ENCODE measurements around the gene NETO1.

NETO1 gene, protein sequence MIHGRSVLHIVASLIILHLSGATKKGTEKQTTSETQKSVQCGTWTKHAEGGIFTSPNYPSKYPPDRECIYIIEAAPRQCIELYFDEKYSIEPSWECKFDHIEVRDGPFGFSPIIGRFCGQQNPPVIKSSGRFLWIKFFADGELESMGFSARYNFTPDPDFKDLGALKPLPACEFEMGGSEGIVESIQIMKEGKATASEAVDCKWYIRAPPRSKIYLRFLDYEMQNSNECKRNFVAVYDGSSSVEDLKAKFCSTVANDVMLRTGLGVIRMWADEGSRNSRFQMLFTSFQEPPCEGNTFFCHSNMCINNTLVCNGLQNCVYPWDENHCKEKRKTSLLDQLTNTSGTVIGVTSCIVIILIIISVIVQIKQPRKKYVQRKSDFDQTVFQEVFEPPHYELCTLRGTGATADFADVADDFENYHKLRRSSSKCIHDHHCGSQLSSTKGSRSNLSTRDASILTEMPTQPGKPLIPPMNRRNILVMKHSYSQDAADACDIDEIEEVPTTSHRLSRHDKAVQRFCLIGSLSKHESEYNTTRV

DNA sequence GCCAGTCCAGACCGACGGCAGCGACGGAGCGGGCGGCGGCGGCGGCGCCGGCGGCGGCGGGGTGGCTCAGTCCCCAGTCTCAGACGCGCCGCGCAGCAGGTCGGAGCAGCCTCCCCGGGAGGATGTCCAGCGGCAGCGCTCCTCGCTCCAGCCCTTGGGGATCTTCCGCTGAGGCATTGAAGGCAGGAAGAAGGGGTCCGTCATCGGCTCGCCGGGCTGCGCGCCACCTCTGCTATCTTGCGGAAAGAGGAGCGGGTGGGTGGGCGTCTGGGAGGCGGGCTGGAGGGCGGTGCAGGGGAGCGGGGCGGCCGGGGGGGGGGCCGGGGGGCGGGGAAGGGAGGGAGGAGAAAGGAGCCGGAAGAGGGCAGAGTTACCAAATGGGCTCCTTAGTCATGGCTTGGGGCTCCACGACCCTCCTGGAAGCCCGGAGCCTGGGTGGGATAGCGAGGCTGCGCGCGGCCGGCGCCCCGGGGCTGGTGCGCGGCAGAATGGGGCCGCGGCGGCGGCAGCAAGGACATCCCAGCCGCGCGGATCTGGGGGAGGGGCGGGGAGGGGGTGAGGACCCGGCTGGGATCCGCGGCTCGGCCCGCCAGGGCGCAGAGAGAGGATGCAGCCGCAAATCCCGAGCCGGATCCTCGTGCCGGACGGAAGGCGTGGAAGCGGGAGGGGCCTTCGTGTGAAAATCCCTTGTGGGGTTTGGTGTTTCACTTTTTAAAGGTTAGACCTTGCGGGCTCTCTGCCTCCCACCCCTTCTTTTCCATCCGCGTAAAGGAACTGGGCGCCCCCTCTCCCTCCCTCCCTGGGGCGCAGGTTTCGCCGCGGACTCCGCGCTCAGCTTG, at the start of gene NETO1:
Gene NETO1, minus strand, starts transcription at position 242 of the 839 bp plus-strand sequence. CDS start 696 bp downstream, outside the sequence.
- no peak for DNase-seq

DNA sequence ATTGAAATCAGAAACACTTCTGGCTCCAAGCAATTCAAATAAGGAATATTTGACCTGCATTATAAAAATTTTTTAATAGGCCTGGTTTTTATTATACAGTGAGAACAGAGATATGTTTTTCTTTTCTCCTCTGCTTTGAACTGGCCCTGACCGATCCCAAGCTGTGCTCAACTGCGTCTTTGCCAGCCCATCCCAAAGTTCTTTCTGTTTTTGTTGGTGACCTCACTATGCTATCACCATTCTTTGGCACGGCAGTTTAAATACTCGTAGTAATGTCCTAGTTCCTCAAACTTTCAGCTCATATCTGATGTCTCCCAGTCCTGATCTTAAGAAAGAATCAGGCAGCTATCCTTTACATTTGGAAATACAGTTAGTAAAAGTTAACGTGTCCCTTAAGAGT, 42.3 kb upstream of the NETO1 start:
- no peak for DNase-seq

DNA sequence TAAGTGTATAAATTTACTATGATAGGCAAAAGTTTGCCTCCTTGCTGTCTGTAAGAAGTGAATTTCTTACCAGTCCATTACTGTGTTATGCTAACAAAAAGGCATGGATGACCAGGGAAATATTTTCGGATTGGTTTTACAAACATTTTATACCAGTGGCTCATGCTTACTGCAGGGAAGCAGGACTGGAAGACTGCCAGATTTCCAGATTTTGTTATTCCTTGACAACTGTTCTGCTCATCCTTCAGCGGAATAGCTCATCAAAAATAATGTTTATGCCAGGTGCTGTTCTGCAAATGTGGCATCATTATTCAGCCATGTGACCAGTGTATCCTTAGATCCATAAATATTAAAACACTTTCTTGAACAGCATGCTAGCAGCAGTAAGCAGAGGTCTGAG, 40.4 kb upstream of the NETO1 start:
- no peak for DNase-seq

DNA sequence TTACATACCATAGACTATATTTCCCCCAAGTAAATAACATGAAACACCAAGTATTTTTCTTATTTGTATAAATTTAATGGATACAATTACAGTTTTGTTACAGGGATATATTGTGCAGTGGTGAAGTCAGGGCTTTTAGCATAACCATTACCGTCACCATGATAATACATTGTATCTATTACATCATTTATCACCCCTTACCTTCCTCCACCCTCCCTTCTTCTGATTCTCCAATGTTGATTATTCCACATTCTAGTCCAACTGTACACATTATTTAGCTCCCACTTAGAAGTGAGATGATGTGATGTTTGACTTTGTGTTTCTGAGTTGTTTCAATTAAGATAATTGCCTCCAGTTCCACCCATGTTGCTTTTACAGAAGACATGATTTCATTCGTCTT, 35.2 kb upstream of the NETO1 start:
- DNase-seq: no peak

DNA sequence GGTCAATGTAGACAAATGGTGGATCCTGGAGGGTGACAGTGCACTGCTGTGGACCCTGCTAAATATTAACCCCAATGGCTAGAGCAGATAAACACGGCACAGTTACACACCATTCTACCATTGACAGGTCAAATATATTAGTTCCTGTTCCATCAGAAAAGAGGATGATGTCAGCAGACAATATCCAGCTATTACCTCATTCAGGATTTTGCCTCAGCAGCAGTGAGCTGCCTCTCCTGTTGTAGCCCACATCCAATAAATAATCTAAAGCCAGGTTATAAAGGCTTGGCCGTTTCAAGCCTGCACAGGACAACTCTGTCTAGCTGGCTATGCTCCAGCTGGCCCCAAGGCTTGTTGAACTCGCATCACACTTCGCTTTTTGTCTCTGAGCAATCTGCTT, 31.6 kb upstream of the NETO1 start:
- no peak for DNase-seq

DNA sequence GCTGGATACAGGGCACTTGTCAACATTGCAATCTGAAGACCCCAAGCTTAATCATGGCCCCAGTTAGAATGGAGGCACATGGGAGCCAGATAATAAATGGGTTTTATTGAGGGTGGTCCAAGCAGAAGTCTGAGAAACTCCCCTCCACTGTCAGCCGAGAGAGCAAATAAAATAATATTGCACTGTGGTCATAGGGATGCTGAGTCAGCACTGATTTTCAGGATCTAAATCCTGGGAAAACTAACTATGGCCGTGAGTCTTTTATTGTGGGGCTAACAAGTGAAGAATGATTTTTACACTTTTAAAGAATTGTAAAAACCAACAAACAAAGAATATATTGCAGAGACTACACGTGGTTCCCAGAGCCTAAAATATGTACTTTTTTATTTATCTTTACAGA, 31.1 kb upstream of the NETO1 start:
- no peak for DNase-seq

DNA sequence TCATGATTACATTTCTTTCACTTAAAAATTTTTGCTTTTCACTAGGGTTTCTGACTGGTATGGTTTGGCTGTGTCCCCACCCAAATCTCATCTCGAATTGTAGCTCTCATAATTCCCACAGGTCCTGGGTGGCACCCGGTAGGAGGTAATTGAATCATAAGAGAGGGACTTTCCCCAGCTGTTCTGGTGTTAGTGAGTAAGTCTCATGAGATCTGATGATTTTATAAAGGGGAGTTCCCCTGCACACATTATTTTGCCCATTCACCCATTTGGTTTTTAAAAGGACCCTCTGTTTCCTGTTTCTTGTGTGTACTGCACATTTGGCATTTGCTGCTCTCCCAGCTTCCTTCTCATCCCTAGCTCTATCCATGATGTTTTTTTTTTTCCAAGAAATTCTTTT, 27.8 kb upstream of the NETO1 start:
- DNase-seq: no peak

DNA sequence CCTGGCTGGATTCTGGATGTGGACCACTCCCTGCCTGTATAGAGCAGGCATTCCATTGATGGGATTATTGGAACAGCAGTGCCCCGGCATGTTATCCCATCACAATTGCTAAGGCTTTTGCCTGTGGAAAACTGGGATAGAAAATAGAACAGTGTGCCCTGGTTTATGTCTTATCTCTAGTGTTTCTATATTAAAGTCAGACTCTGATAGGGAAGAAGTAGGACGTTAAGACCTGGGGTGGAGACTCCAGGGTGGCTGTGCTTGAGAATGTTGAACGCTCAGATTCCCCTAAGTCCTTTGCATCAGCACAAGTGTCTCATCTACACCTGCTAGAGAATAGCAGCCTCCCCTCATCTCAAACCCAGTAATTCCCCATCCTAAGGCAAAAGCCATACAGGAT, 10.8 kb upstream of the NETO1 start:
- DNase-seq: no peak

DNA sequence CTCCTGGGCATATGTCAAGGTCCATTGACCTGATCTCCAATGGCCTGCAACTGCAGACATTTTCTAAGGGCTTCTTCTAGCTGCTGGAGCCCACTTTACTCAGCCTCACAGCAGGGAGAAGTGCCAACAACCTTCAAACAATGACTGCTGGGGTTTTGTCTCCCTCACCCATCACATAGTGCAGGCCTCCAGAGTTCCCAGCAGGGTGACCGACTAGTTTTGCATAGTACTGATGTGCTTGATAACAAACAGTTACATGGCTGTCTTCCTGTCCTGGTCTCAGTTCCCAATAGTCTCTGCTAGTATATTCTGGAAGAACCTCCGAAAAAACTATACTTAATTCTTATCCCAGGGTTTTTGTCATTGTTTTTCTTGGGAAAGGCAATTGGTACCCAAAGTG, 10.4 kb upstream of the NETO1 start:
- DNase-seq: no peak

DNA sequence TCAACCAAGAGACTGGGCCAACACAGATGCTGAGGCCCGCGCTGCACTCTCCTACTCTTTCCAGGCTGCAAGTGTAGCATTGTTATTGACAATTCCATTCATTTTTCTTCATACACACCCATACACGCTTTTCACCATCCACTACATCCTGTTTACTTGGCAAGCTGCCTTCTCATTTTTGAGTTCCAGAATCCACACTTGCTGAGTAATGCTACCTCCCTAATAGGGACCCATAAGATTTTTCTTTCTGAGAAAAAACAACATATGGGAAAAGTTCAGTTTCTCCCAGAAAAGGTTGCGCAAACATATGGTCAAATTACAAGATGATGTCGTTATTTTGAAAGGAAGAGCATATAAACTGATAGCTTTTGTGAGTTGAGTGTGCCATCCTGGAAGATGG, 3.3 kb upstream of the NETO1 start:
- no peak for DNase-seq

DNA sequence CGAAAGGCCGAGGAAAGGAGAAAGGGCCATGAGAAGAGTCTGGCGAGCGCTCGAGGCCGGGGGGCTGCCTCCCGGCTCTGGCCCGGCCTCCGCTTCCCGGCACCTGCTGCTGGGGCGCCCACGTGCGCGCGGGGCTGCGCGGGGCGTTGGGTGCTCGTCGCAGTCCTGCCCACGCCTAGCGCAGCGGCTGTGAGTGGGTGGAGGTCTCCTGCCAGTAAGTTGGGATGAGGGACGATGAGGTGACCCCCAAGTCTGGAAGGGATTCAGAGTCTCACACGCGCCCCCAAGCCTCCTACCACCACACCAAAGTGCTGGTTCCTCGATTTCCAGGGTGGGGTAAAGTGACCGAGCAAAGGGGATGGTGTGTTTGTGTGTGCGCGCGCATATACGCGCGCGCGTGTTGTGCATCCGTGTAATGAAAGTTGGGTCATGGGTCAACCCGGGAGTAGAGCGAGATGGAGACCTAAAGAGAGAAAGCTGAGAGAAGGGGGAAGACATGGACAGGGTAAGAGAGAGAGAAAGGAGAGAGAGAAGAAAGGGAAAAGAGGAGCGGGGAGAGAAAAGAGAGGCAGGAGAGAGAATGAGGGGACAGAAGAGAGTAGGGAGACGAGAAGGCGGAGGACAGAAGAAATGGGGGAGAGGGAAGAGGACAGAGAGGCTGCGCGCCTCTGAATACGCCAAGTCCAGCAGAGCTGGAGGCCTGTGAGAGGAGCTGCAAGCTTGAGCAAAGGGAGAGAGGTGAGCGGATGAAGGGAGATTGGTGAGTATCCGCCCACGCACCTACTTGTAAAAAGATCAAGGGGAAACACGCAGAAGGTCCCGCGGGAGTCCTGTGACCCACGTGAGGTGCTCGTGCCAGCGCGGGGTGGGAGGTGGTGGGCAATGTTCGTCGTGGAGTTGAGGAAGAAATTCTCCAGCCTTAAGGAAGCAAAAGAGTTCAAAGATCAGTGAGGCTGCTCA, 1.7 kb upstream of the NETO1 start:
- no peak for DNase-seq

DNA sequence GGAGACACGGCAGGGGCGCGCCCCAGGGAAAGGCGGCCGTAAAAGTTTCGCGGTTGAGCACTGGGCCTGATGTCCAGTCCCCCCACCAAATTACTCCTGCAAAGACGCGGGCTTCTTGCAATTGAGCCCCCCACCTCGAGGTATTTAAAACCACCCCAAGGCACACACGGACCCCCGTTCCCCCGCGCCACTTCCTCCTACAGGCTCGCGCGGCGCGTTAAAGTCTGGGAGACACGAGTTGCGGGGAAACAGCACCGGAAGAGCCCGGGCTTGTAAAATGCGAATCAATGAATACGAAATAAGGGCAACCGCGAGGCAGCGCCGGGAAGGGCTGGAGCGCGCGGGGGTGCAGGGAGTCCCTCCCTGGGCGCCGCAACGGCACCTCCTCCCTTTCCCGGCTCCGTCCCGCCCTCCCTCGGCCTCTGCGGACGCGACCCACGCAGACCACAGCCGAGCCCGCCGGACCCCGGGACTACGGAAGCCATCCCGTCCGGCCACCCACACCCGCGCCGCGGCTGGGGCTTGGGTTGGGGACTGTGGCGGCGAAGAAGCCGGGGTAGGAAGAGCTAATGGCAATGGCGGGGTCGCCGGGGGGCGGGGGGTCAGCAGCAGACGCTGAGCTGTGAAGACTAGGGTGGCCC, 918 bp upstream of the NETO1 start:
- no peak for DNase-seq

DNA sequence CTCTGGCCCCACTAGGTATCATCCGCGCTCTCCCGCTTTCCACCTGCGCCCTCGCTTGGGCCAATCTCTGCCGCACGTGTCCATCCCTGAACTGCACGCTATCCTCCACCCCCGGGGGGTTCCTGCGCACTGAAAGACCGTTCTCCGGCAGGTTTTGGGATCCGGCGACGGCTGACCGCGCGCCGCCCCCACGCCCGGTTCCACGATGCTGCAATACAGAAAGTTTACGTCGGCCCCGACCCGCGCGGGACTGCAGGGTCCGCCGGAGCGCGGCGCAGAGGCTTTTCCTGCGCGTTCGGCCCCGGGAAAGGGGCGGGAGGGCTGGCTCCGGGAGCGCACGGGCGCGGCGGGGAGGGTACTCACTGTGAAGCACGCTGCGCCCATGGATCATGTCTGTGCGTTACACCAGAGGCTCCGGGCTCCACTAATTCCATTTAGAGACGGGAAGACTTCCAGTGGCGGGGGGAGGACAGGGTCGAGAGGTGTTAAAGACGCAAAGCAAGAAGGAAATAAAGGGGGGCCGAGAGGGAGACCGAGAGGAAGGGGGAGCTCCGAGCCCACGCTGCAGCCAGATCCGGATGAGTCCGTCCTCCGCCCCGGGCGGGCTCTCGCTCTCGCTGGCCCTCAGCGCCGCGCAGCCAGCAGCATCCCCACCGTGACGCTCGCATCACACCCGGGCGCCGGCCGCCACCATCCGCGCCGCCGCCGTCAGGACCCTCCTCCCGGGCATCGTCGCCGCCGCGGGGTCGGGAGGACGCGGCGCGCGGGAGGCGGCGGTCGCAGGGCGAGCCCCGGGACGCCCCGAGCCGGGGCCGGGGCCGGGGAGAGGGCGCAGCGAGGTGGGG, 664 bp downstream of the NETO1 start:
- DNase-seq: no peak

DNA sequence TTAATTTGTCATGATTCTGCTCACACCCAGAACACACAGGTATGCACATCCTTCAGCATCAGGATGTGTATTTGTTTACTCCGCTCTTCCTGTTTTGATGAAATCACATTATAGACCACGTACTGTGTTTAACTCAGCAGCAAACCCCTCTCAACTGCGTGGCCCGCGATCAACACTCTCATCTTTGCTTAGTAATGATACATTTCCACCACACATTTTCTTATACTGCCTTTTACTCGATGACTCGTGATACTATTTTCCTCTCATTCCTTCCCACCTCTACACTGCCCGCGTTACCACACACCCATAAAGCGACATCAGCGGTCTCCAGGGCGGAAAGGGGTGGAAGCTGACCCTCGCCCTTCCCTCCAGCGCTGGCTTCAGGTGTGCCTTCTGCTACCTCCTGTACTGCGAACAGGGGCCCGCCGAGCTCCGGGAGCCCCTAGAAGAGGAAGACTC, 1.3 kb downstream of the NETO1 start:
- DNase-seq: no peak

DNA sequence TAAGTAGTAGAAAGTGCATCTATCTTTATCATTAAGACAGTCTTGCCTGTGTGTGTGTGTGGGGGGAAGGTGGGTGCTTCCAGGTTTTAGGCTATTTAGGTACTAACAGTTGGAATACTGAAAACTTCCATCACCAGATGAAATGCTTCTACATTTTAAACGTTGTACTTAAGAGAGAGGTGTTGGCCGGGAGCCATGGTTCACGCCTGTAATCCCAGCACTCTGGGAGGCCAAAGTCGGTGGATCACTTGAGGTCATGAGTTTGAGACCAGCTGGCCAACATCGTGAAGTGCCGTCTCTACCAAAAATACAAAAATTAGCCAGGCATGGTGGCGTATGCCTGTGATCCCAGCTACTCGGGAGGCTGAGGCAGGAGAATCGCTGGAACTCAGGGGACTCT, 4.0 kb downstream of the NETO1 start:
- no peak for DNase-seq

DNA sequence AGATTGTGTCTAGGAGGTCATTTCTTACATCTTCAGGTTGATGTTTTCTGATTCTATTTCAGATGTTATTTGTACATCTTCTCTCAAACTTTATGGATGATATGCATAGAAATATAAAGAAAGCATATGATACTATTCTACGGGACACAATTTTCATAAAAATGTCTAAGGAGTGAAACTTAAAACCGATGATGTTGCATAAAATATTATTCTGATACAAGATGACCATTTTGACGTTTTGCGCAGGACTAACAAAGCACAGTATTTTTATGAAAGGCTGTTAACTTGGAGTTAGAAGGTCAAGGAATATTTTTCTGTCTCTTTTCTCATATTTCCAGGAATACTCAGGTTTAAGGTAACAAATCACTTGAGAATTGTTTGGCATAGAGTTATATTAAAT, 8.7 kb downstream of the NETO1 start:
- DNase-seq: no peak

DNA sequence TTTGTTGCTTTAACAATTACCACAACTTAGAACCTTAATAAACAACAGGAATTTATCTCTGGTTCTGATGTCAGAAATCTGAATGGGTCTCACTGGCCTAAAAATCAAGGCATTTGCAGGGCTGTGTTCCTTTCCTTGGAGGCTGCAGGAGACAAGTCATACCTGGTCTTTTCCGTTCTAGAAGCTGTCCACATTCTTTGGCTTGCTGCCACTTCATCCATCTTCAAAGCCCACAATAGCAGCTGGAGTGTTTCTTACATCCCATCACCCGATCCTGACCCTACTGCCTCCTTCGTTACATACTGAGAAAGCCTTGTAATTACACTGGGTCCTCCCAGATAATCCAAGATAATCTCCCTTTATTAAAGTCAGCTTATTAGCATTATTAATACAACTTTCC, 18.1 kb downstream of the NETO1 start:
- no peak for DNase-seq

DNA sequence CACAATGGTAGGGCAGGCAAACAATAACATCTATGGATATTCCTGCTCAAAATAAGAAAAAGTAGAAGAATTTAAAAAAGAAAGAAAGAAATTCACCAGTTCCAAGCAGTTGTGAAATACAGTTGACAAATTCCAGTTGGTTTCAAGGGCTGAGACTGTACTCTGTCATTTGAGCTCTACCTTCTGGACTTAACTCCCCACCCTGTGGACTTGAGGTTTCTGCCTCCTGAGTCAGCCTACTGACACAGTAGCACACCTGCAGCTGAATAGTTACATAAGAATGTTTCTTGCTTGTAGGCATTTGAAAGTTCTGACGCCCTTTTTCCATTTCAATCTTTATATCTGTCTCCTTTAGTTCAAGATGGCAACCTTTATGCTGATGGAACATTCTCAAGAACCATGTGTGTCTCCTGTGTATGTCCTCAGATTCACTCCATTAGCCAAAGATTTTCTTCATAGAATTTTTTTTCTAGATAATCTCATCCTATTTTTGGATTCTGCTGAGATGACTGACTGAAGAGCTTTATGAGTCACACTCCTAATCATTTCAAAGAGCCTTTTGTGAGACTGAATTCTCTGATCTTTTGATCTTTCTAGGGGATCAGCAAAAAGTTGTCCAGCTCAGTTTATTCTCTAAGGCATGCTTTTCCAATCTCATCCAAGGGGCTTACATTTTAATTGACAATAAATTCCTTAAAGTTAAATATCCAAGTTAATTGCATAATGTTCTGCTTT, 19.1 kb downstream of the NETO1 start:
- DNase-seq: no peak

DNA sequence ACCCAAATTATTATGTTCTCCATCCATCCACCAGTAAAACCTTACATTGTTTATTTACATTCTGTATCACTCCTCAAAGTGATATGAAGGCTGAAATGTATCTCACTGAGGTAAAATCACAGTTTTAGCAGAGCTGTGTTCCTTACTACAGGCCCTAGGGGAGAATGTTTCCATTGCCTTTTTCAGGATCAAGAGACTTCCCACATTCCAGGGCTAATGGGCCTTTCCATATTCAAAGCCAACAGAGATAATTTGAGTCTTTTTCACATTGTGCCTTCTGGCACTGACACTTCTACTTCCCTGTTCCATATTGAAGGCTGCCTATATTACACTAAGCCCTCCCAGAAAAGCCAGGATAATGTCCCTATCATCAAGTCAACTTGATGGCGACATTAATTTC, 20.0 kb downstream of the NETO1 start:
- no peak for DNase-seq

DNA sequence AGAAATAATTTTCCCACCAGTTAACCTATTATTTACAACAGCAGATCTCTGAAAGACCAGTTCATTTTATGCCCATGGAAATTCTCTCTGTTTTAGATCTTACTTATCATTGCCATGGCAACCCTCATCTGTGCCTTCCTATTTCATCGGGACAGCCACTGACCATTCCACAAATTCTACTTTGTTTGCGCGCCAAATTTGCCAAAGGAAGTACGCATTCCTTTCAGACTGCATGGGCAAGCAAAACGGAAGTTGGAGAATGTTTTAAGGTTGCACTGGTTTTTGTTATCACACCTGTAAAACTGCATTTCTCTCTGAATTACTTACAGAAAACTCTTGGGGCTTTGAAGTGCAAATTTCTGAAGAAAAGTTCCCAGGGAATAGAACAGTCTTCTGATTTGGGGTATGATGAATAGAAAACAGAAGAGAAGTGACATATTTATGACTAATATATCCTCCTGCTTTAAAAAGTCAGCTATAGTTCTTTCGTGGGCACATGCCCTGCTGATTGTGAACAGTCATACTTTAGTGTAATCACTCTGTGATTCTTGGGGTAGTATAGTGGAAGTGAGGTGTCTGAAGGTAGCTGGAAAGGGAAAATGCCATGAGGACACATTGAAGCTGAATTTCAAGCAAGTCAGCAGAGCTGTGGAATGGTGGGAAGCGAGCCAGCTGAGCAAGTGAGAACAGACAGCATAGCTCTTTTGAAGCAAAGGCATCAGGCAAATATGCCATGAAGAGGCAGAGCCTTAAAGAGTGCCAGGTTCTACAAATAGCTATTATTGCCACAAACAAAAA, 20.9 kb downstream of the NETO1 start:
- DNase-seq: no peak
